RPMI7951 (cell line): ENCODE measurements around the gene OR2H1. TPM values are rescaled to one million over a fixed set of nuclear protein-coding genes. Genes with fewer than 3 reads are reported as not detected.

Experiments used
- DNase-seq: peaks from one replicate; pipeline ENCODE4 v3.0.0-alpha.2; 2012; ENCODE audit warnings: low read depth
- total RNA-seq: library from RNA; depleted of rRNA; stranded (reverse); fragments of >200 nt; shearing (Covaris generic); gene quantifications from 2 replicates; pipeline ENCODE4 v1.2.3, GENCODE V29; 2014

The OR2H1 gene
- total RNA-seq, 1 experiment from 2014 or later = not detected

DNA sequence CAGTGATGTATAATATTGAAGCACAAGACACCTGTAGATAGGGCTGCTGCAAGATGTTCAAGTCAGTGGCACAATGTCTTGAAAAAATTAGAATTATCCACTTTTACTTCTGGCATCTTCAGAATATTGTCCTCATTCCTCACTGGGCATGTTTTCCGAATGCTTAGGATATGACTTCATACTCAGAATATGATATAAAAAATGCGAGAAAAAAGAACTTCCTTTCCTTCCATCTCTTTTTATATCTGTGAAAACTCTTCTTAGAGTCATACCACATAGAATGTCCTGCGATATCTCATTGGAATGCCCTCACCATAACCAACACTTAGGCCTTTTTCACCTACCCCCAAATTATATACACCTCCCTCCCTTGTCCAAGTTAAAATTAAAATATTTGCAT lies 26.2 kb downstream of the OR2H1 start:
- no peak for DNase-seq

DNA sequence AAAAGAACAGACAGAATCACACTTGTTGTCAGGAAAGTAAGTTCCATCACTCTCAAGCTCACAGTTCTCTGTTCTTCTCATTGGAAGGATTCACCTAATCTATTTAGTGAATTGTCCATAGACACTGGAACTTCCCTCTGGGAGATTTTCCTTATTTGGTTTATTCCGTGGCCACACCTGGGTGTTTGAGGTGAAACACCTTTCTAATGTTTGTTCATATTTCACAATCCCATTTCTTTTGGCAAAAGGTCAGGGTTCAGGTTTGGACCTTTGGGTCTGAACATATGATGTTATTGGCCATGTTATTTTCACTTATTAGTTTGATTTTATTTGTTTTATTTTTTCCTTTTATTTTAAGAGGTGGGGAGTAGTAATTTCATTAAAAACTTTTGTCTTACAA lies 26.8 kb downstream of the OR2H1 start:
- DNase-seq = no peak

DNA sequence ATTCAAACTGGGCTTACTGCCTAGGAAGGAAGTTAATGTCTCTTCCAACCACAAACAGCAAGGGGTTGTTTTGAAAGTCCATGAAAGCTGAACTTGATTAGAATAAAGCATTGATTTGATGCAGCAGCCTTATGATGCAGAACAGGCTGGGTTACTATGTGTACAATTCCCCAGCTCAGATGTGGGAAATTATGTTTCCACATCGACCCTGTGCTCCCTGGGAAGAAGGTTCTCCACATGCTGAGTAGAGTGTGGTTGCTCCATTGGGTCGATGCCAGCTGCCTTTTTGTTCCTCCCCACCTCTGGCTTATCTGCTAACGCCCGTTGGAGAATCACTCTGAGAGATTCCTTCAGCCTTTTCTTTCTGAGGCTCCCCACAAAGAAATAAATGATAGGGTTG lies 29.6 kb downstream of the OR2H1 start:
- DNase-seq = no peak

DNA sequence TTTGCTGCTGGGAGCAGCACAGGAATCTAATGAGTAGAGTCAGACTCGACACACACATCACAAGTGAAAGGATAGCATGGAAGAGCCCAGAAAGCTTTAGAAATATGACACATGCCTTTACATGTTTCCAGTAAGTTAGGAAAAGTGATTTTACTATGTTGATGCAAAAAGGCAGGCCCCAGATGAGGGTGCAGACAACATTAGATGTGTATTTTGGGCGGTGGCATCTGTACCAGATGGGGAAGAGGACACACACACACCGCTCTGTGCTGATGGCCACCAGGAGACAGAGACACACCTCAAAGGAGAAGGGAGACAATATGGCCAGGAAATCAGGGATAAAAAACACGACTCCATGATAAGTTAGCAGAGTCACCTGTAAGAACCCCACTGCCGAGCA lies 30.2 kb downstream of the OR2H1 start:
- no peak for DNase-seq

DNA sequence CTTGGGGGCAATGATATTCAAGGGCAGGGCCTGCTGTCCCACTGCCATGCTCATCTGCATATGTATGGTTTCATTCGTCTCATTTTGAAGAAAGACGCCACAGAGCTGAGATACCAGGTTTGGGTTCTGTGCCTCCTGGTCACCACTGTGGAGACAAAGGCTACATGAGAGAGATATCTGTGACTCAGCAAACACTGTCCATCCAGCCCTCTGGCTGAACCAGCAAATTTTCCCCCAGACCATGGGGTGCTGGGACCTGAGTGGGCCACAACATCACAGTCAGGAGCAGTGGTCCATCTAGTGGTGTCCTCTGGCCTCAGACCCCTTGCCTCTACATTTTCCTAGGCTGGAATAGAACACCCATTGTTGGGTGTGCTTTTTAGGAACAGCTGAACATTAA lies 30.7 kb downstream of the OR2H1 start, which contains the start of gene MAS1L:
Gene MAS1L (minus strand): TSS at position 297 of the 400 bp plus-strand sequence. CDS start 54 bp downstream, at position 243.
- no peak for DNase-seq

DNA sequence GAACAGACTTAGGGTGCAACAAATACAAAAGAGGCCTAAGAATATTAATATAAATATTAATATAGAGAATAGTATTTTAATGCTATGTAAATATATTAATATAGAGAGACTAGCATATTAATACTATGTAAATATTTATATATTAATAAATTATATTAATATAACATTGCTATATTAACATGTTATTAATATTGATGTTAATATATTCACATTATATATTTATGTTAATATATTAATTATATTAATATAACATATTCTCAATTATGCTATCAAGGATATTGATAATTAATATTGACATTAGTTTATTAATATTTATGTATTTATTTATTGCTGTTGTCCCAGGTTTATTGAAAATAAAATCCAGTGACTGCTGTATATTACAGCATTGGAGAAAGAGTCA lies 31.9 kb downstream of the OR2H1 start:
- no peak for DNase-seq

DNA sequence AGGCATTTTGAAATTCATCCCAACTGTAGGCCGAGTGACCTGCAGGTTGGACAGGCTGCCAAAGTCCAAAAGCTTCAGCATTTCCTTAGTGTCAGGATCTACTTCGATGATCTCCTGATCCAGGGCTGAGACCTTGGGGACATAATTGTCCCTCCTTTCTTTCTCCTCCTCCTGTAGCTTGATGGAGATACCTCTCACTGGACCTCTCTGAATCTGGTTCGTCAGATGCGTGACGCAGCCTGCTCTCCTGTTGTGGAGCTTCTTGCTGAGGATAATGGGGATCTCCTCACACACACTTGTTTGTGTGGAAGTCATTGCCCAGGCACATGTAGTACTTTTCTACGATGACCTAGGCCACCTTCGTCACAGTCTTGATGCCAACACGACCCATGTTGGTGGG lies 32.3 kb downstream of the OR2H1 start:
- DNase-seq = no peak

DNA sequence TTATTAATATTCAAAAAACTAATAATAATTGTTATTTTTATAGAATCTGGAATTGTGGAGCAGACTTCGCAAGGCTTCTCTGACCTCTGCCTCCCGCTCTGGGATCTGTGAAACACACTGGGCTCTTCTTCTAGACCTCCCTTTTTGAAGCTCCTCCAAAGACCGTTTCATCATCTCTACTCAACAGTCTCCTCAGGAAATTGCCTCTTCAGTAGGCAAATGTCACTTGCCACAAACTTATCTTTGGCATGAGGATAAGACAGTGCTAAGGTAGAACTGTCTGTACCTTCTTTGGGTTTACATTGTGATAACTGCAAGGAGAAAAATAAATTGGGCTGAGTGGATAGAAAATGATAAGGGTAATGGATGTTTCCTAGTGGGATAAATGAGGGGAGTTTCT lies 33.1 kb downstream of the OR2H1 start:
- no peak for DNase-seq

DNA sequence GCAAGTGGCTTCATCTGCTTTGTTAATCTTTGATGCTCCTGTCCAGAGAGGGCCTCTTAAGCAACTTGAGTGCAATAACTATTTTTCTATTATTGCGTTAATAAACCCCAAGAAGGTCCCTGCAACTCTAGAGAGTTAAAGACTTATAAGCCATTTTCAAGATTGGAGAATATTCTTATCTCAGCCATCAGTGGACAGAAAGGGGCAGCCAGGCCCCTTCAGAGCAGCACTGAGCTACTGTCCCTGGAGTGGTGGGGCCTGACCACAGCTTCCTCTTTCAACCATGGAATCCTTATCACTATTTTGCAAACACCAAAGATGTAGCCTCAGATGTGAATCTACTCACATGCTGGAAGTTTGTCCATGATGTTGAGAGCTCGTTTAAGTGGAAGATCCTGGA lies 33.6 kb downstream of the OR2H1 start:
- DNase-seq = no peak

DNA sequence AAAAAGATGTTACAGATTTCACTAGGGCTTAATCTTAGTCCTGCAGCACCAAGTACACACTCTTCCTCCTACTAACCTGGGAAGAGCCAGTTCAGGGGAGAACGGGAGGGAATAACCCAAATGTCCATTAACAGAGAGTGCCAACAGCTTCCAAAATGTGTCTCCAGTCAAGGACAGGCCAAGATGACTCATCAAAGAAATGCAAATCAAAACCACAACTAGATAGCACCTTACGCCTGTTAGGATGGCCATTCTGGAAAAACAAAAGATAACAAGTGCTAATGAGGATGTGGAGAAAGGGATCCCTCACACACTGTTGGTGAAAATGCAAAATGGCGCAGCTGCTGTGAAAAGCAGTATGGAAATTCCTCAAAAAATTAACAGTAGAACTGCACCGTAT lies 34.6 kb downstream of the OR2H1 start:
- no peak for DNase-seq

DNA sequence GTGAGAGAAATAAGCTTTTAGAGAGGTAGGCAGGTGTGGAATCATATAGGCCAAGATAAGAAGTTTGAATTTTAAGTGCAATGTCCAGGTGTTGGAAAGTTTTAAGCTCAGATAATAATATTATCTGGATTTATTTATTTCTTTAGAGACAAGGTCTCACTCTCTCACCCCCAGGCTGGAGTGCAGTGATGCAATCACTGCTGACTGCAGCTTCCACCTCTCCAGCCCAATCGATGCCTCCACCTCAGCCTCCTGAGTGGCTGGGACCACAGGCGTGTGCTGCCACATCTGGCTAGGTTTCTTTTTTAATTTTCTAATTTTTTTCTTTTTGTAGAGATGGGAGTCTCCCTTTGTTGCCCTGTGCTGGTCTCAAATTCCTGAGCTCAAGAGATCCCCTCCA lies 36.3 kb downstream of the OR2H1 start:
- DNase-seq = no peak

DNA sequence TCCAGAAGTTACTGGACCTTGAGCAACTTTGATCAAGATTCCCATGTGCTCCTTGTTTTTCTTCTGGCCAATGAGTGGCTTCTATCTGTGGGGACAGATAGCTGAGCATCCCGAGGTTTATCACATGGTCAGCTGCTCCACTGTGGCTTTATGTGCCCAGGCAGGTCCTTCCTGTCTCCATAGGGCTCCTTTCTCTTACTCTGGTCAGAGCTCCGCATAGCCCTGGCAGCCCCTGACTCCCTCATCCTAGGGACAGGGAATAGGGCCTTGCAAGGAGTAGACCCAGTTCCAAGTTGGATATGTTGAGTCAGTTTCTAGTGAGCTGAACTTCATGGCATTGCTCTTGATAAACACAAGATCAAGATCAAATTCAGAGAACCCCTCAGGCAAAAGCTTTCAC lies 37.2 kb downstream of the OR2H1 start:
- no peak for DNase-seq

DNA sequence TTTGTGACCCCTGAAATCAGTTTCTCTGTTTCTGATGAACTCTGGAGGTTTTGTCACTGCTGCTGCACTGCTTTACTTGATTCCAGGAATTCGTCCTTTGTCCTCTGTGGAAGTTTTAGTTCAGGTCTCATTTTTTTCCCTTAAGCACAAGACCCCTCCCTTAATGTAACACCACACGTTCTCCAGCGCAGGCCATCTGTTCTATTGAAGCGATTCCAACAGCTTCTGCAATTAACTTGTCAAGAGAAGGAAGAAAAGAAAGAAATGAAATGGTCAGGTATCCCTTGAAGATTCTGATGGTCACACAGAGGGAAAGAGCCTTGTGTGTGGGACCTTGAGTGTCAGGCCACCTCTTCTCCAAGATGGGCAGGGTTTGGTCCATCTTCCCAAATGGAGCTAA lies 38.6 kb downstream of the OR2H1 start:
- DNase-seq = no peak

DNA sequence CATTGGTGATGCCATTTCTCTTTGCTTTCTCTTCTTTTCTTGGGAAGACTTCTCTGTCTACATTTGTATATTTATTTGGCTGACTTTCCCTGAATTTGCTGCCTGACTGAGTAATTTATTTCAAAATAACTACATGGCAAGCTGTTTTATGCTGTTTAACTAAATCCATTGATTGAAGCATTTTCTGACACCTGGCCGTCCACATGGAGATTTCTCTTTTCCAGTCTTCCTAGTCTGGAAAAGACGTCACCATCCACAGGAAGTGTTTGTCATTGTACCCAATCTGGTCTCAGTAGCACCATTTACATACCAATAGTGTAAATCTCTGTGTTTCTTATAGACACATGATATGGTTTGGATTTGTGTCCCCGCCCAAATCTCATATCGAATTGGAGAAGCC lies 40.0 kb downstream of the OR2H1 start:
- DNase-seq = no peak

DNA sequence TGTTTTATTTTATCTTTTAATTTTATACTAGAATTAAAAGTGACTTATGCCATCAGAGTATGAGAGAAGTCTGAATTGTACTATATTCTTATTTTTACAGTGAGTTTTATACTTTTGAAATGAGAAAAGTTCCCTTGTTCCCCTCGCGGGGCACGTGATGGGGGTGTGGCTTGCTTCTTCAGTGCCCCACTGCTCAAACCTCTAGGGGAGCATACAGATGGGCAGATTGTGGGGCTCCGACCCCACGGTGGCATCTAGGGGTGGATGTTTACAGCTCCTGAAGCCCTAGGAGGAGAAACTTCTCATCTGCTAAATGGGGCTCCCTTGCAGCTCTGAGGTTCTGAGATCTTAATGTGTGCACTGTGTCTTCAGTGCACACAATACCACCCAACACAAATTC lies 42.7 kb downstream of the OR2H1 start:
- DNase-seq = no peak

DNA sequence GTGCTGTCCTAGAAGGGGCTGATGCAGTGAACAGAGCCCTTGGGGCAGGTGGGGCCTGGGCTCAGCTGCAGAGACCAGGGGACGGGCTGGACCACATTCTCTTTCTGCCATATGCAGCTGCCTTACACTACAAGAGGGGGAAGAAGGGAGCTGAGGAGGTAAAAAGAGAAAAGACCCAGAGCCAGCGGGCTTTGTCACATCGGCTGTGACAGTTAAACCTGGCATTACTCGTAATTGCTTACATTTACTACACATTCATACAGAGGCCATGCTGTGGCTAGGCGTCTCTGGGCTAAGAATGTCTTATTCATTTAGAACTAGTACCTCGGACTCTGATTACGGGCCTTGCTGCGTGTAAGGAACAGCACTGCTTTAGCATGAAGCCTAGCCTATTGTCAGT lies 43.6 kb downstream of the OR2H1 start:
- no peak for DNase-seq

DNA sequence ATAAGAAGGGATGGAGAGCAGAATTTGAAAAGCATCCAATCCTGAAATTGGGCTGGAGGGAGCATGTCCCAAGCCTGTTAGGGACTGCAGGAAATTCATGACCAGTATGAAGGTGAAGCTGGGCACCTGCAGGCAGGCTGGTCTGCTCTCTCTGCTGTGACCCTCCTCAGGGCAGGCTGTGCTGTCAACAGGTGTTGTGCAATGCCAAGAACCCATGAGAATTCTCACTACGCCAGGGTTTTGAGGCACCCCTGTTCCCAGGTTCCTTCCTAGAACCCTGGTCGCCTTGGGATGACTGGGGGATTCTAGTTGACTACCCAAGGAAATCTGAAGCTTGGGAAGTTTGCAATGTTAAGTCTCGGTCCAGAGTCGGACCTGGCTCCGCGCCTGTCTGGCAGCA lies 44.2 kb downstream of the OR2H1 start:
- no peak for DNase-seq

DNA sequence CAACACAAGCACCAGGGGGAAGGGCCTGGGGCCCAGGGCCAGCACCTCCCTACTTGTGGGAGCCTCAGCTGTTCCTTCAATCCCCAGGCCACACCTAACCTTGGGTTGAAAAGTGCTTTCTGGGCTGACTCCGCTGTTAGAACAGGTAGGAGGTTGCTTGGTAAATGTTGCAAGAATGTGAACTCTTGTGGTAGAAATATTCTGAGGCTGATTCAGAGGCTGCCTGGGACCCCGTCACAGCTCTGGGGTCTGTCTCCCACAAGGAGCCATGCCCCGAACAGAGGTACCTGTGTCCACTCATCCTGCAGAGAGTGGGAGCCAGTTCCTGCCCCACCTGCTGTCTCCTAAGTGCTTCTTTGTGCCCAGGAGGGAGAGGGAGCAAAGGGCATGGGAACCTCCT lies 45.2 kb downstream of the OR2H1 start:
- DNase-seq = no peak

DNA sequence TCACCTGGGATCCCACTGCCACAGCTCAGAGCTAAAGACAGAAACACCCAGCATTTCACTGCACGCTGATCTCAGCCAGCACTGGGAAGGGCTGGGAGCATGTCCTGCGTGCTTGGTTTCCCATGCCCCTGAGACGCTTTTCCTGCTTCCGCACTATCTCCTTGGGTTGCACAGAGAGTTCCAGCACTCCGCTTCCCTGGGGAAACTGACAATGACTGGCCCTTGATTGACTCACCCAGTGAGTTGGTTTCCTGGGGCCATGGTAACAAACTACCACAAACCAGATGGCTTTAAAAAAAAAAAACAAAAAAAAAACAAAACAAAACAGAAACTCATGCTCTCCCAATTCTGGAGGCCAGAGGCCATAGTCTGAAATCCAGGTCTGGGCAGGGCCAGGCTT lies 45.6 kb downstream of the OR2H1 start:
- peak; percentile 85 for DNase-seq

DNA sequence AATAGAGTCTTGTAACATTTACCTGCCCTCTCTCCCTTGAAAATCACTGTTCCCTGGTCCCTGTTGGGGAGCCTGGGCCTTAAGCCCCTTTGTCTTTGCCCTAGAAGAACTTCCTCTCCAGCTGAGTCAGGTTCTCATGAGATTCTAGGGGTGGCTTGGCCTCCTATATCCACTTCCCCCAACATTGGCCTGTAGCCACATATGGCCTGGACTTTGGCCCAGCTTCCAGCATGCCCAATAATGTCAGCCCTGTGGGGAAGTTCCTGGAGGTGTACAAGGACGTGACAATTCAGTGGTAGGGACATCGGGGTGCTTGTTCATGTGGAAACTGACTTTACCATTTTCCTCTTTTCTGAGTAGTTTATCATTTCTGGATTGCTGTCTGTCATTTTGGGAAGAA lies 48.0 kb downstream of the OR2H1 start:
- no peak for DNase-seq

DNA sequence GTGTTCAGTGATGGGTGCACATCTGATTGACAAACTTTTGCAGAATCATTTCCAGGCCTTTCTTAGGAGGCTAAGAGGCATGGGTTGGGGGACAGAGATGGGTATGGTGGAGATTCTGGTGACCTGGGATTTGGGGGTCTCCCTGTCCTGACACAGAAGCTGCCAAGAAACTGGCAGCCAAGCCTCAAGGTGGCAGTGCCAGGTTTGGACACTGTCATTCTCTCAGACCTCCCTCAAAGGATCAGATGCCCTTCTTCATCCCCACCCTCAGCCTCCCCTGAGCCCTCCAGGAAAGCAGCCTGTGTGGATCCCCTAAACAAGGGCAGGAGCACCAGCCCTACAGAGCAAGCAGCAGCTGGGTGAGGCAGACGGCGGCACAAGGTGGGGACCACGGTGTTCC lies 48.9 kb downstream of the OR2H1 start:
- no peak for DNase-seq

DNA sequence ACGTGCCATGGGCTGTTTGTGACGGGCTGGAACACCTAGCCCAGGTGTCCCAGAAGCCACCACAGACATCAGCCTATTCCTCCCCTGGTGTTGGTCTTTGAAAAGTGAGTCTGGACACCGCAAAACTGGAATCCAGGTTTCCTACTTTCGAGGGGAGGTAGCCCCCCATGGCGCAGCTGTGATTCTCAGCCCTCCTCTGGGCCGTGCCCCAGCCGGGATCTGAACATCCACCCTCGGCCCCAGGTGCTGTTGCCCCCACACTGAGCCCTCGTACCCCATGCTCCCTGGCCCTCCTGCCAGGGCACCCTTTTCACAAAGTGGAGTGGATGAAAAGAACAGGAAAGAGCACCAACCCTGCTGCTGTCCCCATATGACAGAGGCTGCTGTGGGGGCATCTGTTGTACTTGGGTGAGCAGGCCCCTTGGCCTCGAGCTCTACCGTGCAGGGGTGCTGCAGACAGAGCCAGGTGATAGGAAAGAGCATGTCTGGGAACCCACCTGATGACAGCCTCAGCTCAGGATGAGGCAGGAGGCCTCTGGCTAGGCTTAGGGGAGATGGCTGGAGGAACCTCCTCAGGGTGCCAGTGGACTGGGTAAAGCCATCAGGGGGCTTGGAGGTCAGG lies 49.6 kb downstream of the OR2H1 start:
- no peak for DNase-seq

DNA sequence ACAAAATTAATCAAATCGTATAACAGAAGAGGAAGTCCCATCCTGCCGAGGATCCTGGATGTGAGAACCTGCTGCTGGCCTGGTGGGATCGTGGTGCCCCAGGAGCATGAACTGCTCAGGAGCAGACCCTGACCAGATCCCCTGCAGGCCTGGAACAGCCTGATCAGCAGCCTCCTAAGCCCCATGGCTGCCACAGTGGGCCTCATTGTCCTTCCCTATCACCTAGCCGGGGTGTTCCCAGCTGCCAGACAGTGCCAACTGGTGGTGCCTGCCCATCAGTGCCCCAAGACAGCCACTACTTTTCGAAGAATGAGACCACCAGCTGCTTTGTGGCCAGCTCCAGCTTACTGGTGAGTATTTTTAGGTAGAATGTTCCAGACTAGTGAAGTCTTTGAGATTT lies 50.4 kb downstream of the OR2H1 start:
- no peak for DNase-seq

DNA sequence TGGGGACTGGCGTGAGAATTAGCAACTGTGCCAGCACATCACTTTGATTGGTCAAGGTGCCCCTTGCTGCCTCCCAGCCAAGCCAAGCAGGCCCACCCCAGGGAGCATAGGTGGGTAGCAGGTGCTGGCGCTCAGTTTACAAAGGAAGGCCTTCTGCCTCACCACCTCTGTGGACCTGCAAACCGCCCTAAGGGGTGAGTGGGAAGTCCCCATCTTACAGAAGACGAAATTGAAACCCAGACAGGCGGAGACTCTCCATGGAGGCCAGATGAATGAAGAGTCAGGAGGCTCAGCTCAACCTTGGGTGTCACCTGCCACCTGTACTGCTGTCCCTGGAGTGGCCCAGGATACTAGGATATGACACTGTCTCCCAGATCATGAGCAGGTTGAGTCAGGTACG lies 52.3 kb downstream of the OR2H1 start:
- DNase-seq = no peak

DNA sequence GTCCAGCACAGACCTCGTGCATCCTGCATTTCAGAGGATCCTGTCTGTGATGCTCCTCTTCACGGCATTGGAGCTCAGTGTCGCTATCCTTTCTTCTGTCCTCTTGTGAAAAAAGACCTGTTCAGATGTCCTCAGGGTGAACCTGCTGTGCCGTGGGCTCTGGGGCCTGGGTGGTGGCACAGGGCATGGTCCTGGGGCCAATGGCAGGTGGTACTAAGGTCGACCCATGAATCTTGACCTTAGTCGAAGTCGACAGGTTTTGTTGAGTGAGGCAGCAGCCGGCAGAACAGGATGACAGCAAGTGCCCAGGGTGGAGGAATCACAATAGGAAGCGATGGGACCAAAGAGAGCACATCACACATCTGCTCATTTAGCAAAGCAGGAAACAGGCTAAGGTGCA lies 52.8 kb downstream of the OR2H1 start:
- no peak for DNase-seq
